HTERT RPE-1 (cell line): Measurements from ENCODE around the gene ADAT3.

Experiments used
- in situ Hi-C: fragments of 300-500 bp; cut with MboI; formaldehyde crosslinking; loops from 4 replicates; pipeline ENCODE4 v1.14.3; 2020; ENCODE audit warnings: low sequenced_read_pairs

The ADAT3 gene

GRCh38 chr19:1905110-1905862 lies at the start of gene ADAT3, which contains the start of gene SCAMP4:
Gene ADAT3, plus strand, starts transcription at chr19:1905399. Its CDS starts 6,649 bp downstream, at chr19:1912048.
Gene SCAMP4, plus strand, starts transcription at chr19:1905399. Its CDS starts 9,621 bp downstream, at chr19:1915020.
- in situ Hi-C loops: no loop called here

GRCh38 chr19:1855828-1856255 lies 49.4 kb upstream of the ADAT3 start:
- in situ Hi-C loops: no loop called here

GRCh38 chr19:1856345-1856697 lies 48.9 kb upstream of the ADAT3 start:
- in situ Hi-C loops: no loop called here

- in situ Hi-C loops: no loop called here
Observed at GRCh38 chr19:1856698-1857603, 48.2 kb upstream of the ADAT3 start.

GRCh38 chr19:1857648-1858326 lies 47.4 kb upstream of the ADAT3 start:
- in situ Hi-C loops: no loop called here

- in situ Hi-C loops: no loop called here
Observed at GRCh38 chr19:1858412-1859081, 46.7 kb upstream of the ADAT3 start.

- in situ Hi-C loops: no loop called here
Observed at GRCh38 chr19:1859331-1859781, 45.8 kb upstream of the ADAT3 start.

- in situ Hi-C loops: no loop called here
Observed at GRCh38 chr19:1860042-1860775, 45.0 kb upstream of the ADAT3 start.

- in situ Hi-C loops: no loop called here
Observed at GRCh38 chr19:1860821-1861598, 44.2 kb upstream of the ADAT3 start.

- in situ Hi-C loops: no loop called here
Observed at GRCh38 chr19:1861599-1862031, 43.6 kb upstream of the ADAT3 start.

- in situ Hi-C loops: no loop called here
Observed at GRCh38 chr19:1862068-1862423, 43.2 kb upstream of the ADAT3 start.

- in situ Hi-C loops: no loop called here
Observed at GRCh38 chr19:1862424-1863327, 42.5 kb upstream of the ADAT3 start.

GRCh38 chr19:1863328-1863637 lies 41.9 kb upstream of the ADAT3 start, which contains the start of gene KLF16:
Gene KLF16, minus strand, starts transcription at chr19:1863579. Its CDS starts 82 bp downstream, at chr19:1863497.
- in situ Hi-C loops: no loop called here

- in situ Hi-C loops: no loop called here
Observed at GRCh38 chr19:1863638-1864479, 41.3 kb upstream of the ADAT3 start.

- in situ Hi-C loops: no loop called here
Observed at GRCh38 chr19:1864480-1865171, 40.6 kb upstream of the ADAT3 start.

GRCh38 chr19:1865172-1866010 lies 39.8 kb upstream of the ADAT3 start:
- in situ Hi-C loops: no loop called here
